HepG2 (cell line): Measurements from ENCODE around the gene YWHAE. TPM values are rescaled to one million over a fixed set of nuclear protein-coding genes. Genes with fewer than 3 reads are reported as not detected.

Experiments used
- ATF7 ChIP-seq, 2 experiments: fragments of 450-650 bp in 1 of 2; sonication (generic) in 1 of 2; formaldehyde crosslinking in 1 of 2; IDR thresholded peaks; 2 replicates each; pipeline versions ENCODE4 v1.4.0 to v1.6.1; 2016 to 2020; ENCODE audit warnings: antibody characterized with exemption in 1 of 2, mild to moderate bottlenecking in 1 of 2, missing genetic modification reagents in 1 of 2
- HNF1A ChIP-seq, 2 experiments: sonication (generic) in 1 of 2; formaldehyde crosslinking in 1 of 2; IDR thresholded peaks; 2 replicates each; pipeline versions ENCODE4 v1.4.0 to v1.6.1; 2016 to 2020; ENCODE audit warnings: borderline replicate concordance in 1 of 2, low read depth in 1 of 2, mild to moderate bottlenecking in 1 of 2, missing genetic modification reagents in 1 of 2
- MIXL1 ChIP-seq: IDR thresholded peaks from 2 replicates; pipeline ENCODE4 v1.6.1; 2016
- MYPOP ChIP-seq: sonication (generic); formaldehyde crosslinking; IDR thresholded peaks from 2 replicates; pipeline ENCODE4 v1.8.1; 2023; ENCODE audit warnings: mild to moderate bottlenecking, moderate library complexity, missing genetic modification reagents
- NFE2L2 ChIP-seq: fragments of 150-350 bp; IDR thresholded peaks from 2 replicates; pipeline ENCODE4 v1.6.1; 2014; ENCODE audit warnings: low read length
- PRPF4 ChIP-seq: fragments of 200-400 bp; formaldehyde crosslinking; IDR thresholded peaks from 2 replicates; pipeline ENCODE4 v1.6.1; 2016; ENCODE audit warnings: low read length, low read depth; ENCODE audit not compliant: poor library complexity, severe bottlenecking
- RXRA ChIP-seq: sonication (generic); formaldehyde crosslinking; IDR thresholded peaks from 2 replicates; pipeline ENCODE4 v1.5.1; 2020; ENCODE audit warnings: missing genetic modification reagents
- SMAD3 ChIP-seq: sonication (generic); formaldehyde crosslinking; IDR thresholded peaks from 2 replicates; pipeline ENCODE4 v1.4.0; 2020; ENCODE audit warnings: missing genetic modification reagents
- TP53 ChIP-seq: sonication (generic); formaldehyde crosslinking; conservative IDR thresholded peaks from 2 replicates; pipeline ENCODE4 v1.4.0; 2020; ENCODE audit warnings: missing genetic modification reagents
- ZFP82 ChIP-seq: sonication (generic); formaldehyde crosslinking; IDR thresholded peaks from 2 replicates; pipeline ENCODE4 v1.5.1; 2020; ENCODE audit warnings: mild to moderate bottlenecking, missing genetic modification reagents, borderline replicate concordance
- ZNF251 ChIP-seq: sonication (generic); formaldehyde crosslinking; IDR thresholded peaks from 2 replicates; pipeline ENCODE4 v1.9.0; 2021; ENCODE audit warnings: mild to moderate bottlenecking, missing genetic modification reagents
- ZNF577 ChIP-seq: sonication (generic); formaldehyde crosslinking; IDR thresholded peaks from 2 replicates; pipeline ENCODE4 v1.4.0; 2020; ENCODE audit warnings: mild to moderate bottlenecking, low read depth, missing genetic modification reagents, borderline replicate concordance
- ZNF616 ChIP-seq: sonication (generic); formaldehyde crosslinking; IDR thresholded peaks from 2 replicates; pipeline ENCODE4 v1.5.0; 2020; ENCODE audit warnings: low read depth, mild to moderate bottlenecking, missing genetic modification reagents
- ZNF713 ChIP-seq: sonication (generic); formaldehyde crosslinking; IDR thresholded peaks from 2 replicates; pipeline ENCODE4 v1.4.0; 2020; ENCODE audit warnings: mild to moderate bottlenecking, missing genetic modification reagents
- polyA plus RNA-seq, 8 experiments: library from polyadenylated mRNA; depleted of rRNA in 3 of 8; stranded (reverse) in 7 of 8; unstranded in 1 of 8; fragments of >200 nt; fragmentation: Illumina TruSeq in 4 of 8; extraction: Trizol in 4 of 8; gene quantifications; 2 replicates each; pipeline versions ENCODE4 v1.2.1 to v1.2.3, GENCODE V29; 2011 to 2016; ENCODE audit warnings: low read depth in 4 of 8, missing spikeins in 1 of 8, mixed read lengths in 1 of 8; ENCODE audit not compliant: insufficient read depth in 1 of 8
- total RNA-seq, 5 experiments: library from RNA; depleted of rRNA; stranded (reverse); fragments of >200 nt; fragmentation: Illumina TruSeq; extraction: Trizol; gene quantifications; 2 replicates each; pipeline ENCODE4 v1.2.3, GENCODE V29; 2016; ENCODE audit warnings: low read depth in 1 of 5
- TF ChIP-seq, protein P1 (sequence below): sonication (generic); formaldehyde crosslinking; IDR thresholded peaks from 2 replicates; pipeline ENCODE4 v1.5.0; 2020; ENCODE audit warnings: missing genetic modification reagents, mild to moderate bottlenecking, borderline replicate concordance
- TF ChIP-seq, protein P2 (sequence below): sonication (generic); formaldehyde crosslinking; IDR thresholded peaks from 2 replicates; pipeline ENCODE4 v1.4.0; 2020; ENCODE audit warnings: missing genetic modification reagents
- TF ChIP-seq, protein P3 (sequence below): IDR thresholded peaks from 2 replicates; pipeline ENCODE4 v1.6.1; 2016; ENCODE audit warnings: missing biosample characterization, missing genetic modification reagents, low read depth

Gene YWHAE
- total and polyA plus RNA-seq, 2 of the 13 experiments (the other 11 are each of a cell fraction or from before 2014, with no cell fraction given) = 256 to 335 TPM

- TF ChIP-seq ZNF713 (CRISPR knock-in tag) (0 out of 2 replicates have a peak, but pooled peaks have one; percentile 46), RXRA (CRISPR knock-in tag) (peak; percentile 24; the same call in 1 of the 2 replicates), ZNF251 (CRISPR knock-in tag) (0 out of 2 replicates have a peak, but pooled peaks have one; percentile 48), SMAD3 (CRISPR knock-in tag) (no peak), MIXL1 (CRISPR knock-in tag) (no peak), PRPF4 (no peak), ATF7 (IDR thresholded peaks at IDR 0.05) (no peak), ATF7 (CRISPR knock-in tag; IDR thresholded peaks at IDR 0.05) (peak; percentile 26; the same call in 1 of the 2 replicates), MYPOP (CRISPR knock-in tag) (0 out of 2 replicates have a peak, but pooled peaks have one; percentile 28), NFE2L2 (no peak), TP53 (no peak), ZNF577 (CRISPR knock-in tag) (peak; percentile 78; the same call in 1 of the 2 replicates), HNF1A (IDR thresholded peaks at IDR 0.05; ENCODE audit: low read depth) (no peak), HNF1A (CRISPR knock-in tag; IDR thresholded peaks at IDR 0.05; ENCODE audit: borderline replicate concordance) (no peak), ZFP82 (peak; percentile 88), ZNF616 (CRISPR knock-in tag) (no peak)
- TF ChIP-seq, protein P1, sequence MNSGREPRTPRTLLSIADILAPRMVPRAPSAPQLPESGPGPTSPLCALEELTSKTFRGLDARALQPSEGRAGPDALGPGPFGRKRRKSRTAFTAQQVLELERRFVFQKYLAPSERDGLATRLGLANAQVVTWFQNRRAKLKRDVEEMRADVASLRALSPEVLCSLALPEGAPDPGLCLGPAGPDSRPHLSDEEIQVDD (CRISPR knock-in tag) = peak; percentile 66; the same call in 1 of the 2 replicates
- TF ChIP-seq, protein P2, sequence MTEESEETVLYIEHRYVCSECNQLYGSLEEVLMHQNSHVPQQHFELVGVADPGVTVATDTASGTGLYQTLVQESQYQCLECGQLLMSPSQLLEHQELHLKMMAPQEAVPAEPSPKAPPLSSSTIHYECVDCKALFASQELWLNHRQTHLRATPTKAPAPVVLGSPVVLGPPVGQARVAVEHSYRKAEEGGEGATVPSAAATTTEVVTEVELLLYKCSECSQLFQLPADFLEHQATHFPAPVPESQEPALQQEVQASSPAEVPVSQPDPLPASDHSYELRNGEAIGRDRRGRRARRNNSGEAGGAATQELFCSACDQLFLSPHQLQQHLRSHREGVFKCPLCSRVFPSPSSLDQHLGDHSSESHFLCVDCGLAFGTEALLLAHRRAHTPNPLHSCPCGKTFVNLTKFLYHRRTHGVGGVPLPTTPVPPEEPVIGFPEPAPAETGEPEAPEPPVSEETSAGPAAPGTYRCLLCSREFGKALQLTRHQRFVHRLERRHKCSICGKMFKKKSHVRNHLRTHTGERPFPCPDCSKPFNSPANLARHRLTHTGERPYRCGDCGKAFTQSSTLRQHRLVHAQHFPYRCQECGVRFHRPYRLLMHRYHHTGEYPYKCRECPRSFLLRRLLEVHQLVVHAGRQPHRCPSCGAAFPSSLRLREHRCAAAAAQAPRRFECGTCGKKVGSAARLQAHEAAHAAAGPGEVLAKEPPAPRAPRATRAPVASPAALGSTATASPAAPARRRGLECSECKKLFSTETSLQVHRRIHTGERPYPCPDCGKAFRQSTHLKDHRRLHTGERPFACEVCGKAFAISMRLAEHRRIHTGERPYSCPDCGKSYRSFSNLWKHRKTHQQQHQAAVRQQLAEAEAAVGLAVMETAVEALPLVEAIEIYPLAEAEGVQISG (CRISPR knock-in tag) = peak; percentile 66; the same call in 1 of the 2 replicates
- TF ChIP-seq, protein P3, sequence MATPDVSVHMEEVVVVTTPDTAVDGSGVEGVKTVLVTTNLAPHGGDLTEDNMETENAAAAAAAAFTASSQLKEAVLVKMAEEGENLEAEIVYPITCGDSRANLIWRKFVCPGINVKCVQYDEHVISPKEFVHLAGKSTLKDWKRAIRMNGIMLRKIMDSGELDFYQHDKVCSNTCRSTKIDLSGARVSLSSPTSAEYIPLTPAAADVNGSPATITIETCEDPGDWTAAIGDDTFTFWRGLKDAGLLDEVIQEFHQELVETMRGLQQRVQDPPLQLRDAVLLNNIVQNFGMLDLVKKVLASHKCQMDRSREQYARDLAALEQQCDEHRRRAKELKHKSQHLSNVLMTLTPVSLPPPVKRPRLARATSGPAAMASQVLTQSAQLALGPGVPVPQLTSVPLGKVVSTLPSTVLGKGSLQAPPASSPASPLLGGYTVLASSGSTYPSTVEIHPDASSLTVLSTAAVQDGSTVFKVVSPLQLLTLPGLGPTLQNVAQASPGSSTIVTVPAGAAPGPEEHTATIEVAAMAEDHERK (CRISPR knock-in tag) = no peak
Measured at GRCh38 chr17:1399679-1400512, at the start of gene YWHAE (continued).
